HepG2 (cell line): ENCODE measurements around the gene PCYT2. TPM values are rescaled to one million over a fixed set of nuclear protein-coding genes. Genes with fewer than 3 reads are reported as not detected.

Experiments
- CREM ChIP-seq, 2 experiments: sonication (generic) in 1 of 2; formaldehyde crosslinking in 1 of 2; IDR thresholded peaks; 2 replicates each; pipeline versions ENCODE4 v1.4.0 to v1.6.1; 2016 to 2020; ENCODE audit warnings: antibody characterized with exemption in 1 of 2, mild to moderate bottlenecking in 1 of 2, missing genetic modification reagents in 1 of 2
- JUN ChIP-seq: sonication (generic); formaldehyde crosslinking; IDR thresholded peaks from 2 replicates; pipeline ENCODE4 v1.4.0; 2020; ENCODE audit warnings: mild to moderate bottlenecking, missing genetic modification reagents
- KDM4B ChIP-seq: sonication (generic); formaldehyde crosslinking; IDR thresholded peaks from 2 replicates; pipeline ENCODE4 v1.4.0; 2020; ENCODE audit warnings: missing genetic modification reagents
- KDM6A ChIP-seq: IDR thresholded peaks from 2 replicates; pipeline ENCODE4 v1.6.1; 2016; ENCODE audit warnings: low read depth
- KMT2A ChIP-seq: sonication (generic); formaldehyde crosslinking; IDR thresholded peaks from 2 replicates; pipeline ENCODE4 v1.4.0; 2020; ENCODE audit warnings: missing genetic modification reagents
- MAFF ChIP-seq: IDR thresholded peaks from 2 replicates; pipeline ENCODE4 v1.6.1; 2011; ENCODE audit warnings: low read depth, low read length, improper control_type of control experiment
- MLLT10 ChIP-seq: sonication (generic); formaldehyde crosslinking; IDR thresholded peaks from 2 replicates; pipeline ENCODE4 v1.4.0; 2020; ENCODE audit warnings: missing genetic modification reagents
- NR1H2 ChIP-seq: sonication (generic); formaldehyde crosslinking; IDR thresholded peaks from 2 replicates; pipeline ENCODE4 v1.8.1; 2022; ENCODE audit warnings: low read depth, missing genetic modification reagents, borderline replicate concordance
- RBAK ChIP-seq: sonication (generic); formaldehyde crosslinking; IDR thresholded peaks from 2 replicates; pipeline ENCODE4 v1.5.1; 2020; ENCODE audit warnings: mild to moderate bottlenecking, missing genetic modification reagents
- SOX13 ChIP-seq, 3 experiments: fragments of 450-650 bp in 1 of 3; sonication (generic) in 1 of 3; formaldehyde crosslinking in 1 of 3; IDR thresholded peaks in 2 of 3; conservative IDR thresholded peaks in 1 of 3; 2 replicates each; pipeline versions ENCODE4 v1.5.0 to v1.6.1; 2016 to 2020; ENCODE audit warnings: antibody characterized with exemption in 1 of 3, mild to moderate bottlenecking in 1 of 3, missing compliant biosample characterization in 1 of 3, missing genetic modification reagents in 1 of 3, moderate library complexity in 1 of 3
- TBX3 ChIP-seq: fragments of 450-650 bp; IDR thresholded peaks from 2 replicates; pipeline ENCODE4 v1.6.1; 2017; ENCODE audit warnings: antibody characterized with exemption, mild to moderate bottlenecking, inconsistent platforms, borderline replicate concordance
- TOE1 ChIP-seq: sonication (generic); formaldehyde crosslinking; IDR thresholded peaks from 2 replicates; pipeline ENCODE4 v1.4.0; 2020; ENCODE audit warnings: mild to moderate bottlenecking, missing genetic modification reagents
- ZFP1 ChIP-seq: IDR thresholded peaks from 2 replicates; pipeline ENCODE4 v1.6.1; 2016
- ZNF577 ChIP-seq: sonication (generic); formaldehyde crosslinking; IDR thresholded peaks from 2 replicates; pipeline ENCODE4 v1.4.0; 2020; ENCODE audit warnings: mild to moderate bottlenecking, low read depth, missing genetic modification reagents, borderline replicate concordance
- ZNF615 ChIP-seq: sonication (generic); formaldehyde crosslinking; IDR thresholded peaks from 2 replicates; pipeline ENCODE4 v1.5.0; 2020; ENCODE audit warnings: mild to moderate bottlenecking, missing genetic modification reagents, borderline replicate concordance
- ZNF704 ChIP-seq: sonication (generic); formaldehyde crosslinking; IDR thresholded peaks from 2 replicates; pipeline ENCODE4 v1.8.1; 2023; ENCODE audit warnings: mild to moderate bottlenecking, inconsistent platforms, moderate library complexity, missing genetic modification reagents, borderline replicate concordance
- ZNF879 ChIP-seq: sonication (generic); formaldehyde crosslinking; IDR thresholded peaks from 2 replicates; pipeline ENCODE4 v1.8.1; 2023; ENCODE audit warnings: missing genetic modification reagents
- ZNF891 ChIP-seq: sonication (generic); formaldehyde crosslinking; IDR thresholded peaks from 2 replicates; pipeline ENCODE4 v1.5.0; 2020; ENCODE audit warnings: mild to moderate bottlenecking, missing genetic modification reagents
- ZSCAN29 ChIP-seq: sonication (generic); formaldehyde crosslinking; conservative IDR thresholded peaks from 2 replicates; pipeline ENCODE4 v1.4.0; 2020; ENCODE audit warnings: mild to moderate bottlenecking, missing genetic modification reagents
- polyA plus RNA-seq, 8 experiments: library from polyadenylated mRNA; depleted of rRNA in 3 of 8; stranded (reverse) in 7 of 8; unstranded in 1 of 8; fragments of >200 nt; fragmentation: Illumina TruSeq in 4 of 8; extraction: Trizol in 4 of 8; gene quantifications; 2 replicates each; pipeline versions ENCODE4 v1.2.1 to v1.2.3, GENCODE V29; 2011 to 2016; ENCODE audit warnings: low read depth in 4 of 8, missing spikeins in 1 of 8, mixed read lengths in 1 of 8; ENCODE audit not compliant: insufficient read depth in 1 of 8
- total RNA-seq, 5 experiments: library from RNA; depleted of rRNA; stranded (reverse); fragments of >200 nt; fragmentation: Illumina TruSeq; extraction: Trizol; gene quantifications; 2 replicates each; pipeline ENCODE4 v1.2.3, GENCODE V29; 2016; ENCODE audit warnings: low read depth in 1 of 5
- TF ChIP-seq, protein P1 (sequence below): sonication (generic); formaldehyde crosslinking; IDR thresholded peaks from 2 replicates; pipeline ENCODE4 v1.4.0; 2020; ENCODE audit warnings: missing genetic modification reagents, mild to moderate bottlenecking, borderline replicate concordance
- TF ChIP-seq, protein P2 (sequence below): sonication (generic); formaldehyde crosslinking; conservative IDR thresholded peaks from 2 replicates; pipeline ENCODE4 v1.5.0; 2020; ENCODE audit warnings: missing genetic modification reagents
- TF ChIP-seq, protein P3 (sequence below): sonication (generic); formaldehyde crosslinking; IDR thresholded peaks from 2 replicates; pipeline ENCODE4 v1.4.0; 2020; ENCODE audit warnings: missing genetic modification reagents, mild to moderate bottlenecking, borderline replicate concordance

Gene PCYT2
- total and polyA plus RNA-seq, 2 of the 13 experiments (the other 11 are each of a cell fraction or from before 2014, with no cell fraction given): 147 to 297 TPM

DNA sequence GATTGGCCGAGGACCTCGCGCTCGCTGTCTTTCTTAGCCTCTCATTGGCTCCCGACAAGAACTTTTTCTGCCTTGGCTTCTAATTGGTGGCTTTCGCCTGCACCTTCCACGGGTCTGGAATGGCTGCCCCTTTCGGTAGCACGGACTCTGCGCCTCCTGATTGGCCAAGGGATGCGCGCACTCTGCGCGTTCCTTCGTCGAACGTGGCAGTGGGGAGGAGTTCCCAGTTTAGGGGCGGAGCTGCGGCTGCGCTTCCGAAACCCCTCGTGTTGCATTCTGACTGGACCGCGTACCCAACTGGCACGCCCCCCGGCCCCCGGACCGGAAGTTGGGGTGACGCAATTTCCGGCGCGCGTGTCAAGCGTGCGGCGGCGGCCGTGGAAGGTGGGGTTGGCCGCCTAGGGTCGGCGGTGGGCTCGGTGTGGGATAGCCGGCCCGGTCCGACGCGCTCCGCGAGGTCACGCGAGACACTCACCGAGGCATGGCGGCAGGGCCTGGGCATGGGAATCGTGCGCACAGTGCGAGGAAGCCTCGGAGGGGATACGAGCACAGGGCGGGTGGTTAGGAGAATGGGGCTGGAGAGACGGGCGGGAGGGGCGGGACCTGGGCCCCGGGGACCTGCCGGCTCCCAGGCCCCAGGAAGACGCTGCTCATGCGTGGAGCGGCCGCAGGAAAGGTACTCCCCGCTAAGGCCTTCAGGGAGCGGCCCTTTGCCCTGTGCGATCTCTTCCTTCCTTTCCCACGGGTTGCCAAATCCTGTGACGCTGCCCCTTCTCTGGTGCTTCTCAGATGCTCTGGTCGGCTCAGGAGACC is 50.2 kb downstream of the PCYT2 start (continued):
- TF ChIP-seq, protein P1, sequence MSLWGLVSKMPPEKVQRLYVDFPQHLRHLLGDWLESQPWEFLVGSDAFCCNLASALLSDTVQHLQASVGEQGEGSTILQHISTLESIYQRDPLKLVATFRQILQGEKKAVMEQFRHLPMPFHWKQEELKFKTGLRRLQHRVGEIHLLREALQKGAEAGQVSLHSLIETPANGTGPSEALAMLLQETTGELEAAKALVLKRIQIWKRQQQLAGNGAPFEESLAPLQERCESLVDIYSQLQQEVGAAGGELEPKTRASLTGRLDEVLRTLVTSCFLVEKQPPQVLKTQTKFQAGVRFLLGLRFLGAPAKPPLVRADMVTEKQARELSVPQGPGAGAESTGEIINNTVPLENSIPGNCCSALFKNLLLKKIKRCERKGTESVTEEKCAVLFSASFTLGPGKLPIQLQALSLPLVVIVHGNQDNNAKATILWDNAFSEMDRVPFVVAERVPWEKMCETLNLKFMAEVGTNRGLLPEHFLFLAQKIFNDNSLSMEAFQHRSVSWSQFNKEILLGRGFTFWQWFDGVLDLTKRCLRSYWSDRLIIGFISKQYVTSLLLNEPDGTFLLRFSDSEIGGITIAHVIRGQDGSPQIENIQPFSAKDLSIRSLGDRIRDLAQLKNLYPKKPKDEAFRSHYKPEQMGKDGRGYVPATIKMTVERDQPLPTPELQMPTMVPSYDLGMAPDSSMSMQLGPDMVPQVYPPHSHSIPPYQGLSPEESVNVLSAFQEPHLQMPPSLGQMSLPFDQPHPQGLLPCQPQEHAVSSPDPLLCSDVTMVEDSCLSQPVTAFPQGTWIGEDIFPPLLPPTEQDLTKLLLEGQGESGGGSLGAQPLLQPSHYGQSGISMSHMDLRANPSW (CRISPR knock-in tag): no peak; the same call in 1 of the 2 replicates
- TF ChIP-seq TOE1 (CRISPR knock-in tag): no peak; the same call in 1 of the 2 replicates
- TF ChIP-seq SOX13 (IDR thresholded peaks at IDR 0.05): no peak
- peak in 1 of 2 experiments; percentile 54; a peak in 3 of 4 replicates for TF ChIP-seq SOX13 (CRISPR knock-in tag; conservative IDR thresholded peaks at IDR 0.05 in 1 of 2, IDR thresholded peaks at IDR 0.05 in 1 of 2)
- TF ChIP-seq RBAK (CRISPR knock-in tag): no peak
- no peak for TF ChIP-seq ZSCAN29 (CRISPR knock-in tag)
- peak; percentile 82; the same call in 1 of the 2 replicates for TF ChIP-seq ZNF704 (CRISPR knock-in tag)
- TF ChIP-seq ZFP1: peak; percentile 78; the same call in 1 of the 2 replicates
- no peak for TF ChIP-seq MAFF
- TF ChIP-seq ZNF879 (CRISPR knock-in tag): peak; percentile 56
- TF ChIP-seq, protein P2, sequence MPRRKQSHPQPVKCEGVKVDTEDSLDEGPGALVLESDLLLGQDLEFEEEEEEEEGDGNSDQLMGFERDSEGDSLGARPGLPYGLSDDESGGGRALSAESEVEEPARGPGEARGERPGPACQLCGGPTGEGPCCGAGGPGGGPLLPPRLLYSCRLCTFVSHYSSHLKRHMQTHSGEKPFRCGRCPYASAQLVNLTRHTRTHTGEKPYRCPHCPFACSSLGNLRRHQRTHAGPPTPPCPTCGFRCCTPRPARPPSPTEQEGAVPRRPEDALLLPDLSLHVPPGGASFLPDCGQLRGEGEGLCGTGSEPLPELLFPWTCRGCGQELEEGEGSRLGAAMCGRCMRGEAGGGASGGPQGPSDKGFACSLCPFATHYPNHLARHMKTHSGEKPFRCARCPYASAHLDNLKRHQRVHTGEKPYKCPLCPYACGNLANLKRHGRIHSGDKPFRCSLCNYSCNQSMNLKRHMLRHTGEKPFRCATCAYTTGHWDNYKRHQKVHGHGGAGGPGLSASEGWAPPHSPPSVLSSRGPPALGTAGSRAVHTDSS: 0 out of 2 replicates have a peak, but pooled peaks have one; percentile 37
- TF ChIP-seq NR1H2 (CRISPR knock-in tag): no peak
- peak; percentile 1 for TF ChIP-seq ZNF891 (CRISPR knock-in tag)
- TF ChIP-seq ZNF577 (CRISPR knock-in tag): no peak
- no peak for TF ChIP-seq ZNF615 (CRISPR knock-in tag)
- peak; percentile 72; the same call in 1 of the 2 replicates for TF ChIP-seq KDM4B (CRISPR knock-in tag)
- TF ChIP-seq CREM (IDR thresholded peaks at IDR 0.05): peak; percentile 95
- peak; percentile 69 for TF ChIP-seq CREM (CRISPR knock-in tag; IDR thresholded peaks at IDR 0.05)
- TF ChIP-seq MLLT10 (CRISPR knock-in tag): no peak
- TF ChIP-seq KDM6A (CRISPR knock-in tag): no peak
- peak; percentile 98 for TF ChIP-seq JUN (CRISPR knock-in tag)
- TF ChIP-seq, protein P3, sequence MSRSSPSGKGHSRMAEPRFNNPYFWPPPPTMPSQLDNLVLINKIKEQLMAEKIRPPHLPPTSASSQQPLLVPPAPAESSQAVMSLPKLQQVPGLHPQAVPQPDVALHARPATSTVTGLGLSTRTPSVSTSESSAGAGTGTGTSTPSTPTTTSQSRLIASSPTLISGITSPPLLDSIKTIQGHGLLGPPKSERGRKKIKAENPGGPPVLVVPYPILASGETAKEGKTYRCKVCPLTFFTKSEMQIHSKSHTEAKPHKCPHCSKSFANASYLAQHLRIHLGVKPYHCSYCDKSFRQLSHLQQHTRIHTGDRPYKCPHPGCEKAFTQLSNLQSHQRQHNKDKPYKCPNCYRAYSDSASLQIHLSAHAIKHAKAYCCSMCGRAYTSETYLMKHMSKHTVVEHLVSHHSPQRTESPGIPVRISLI (CRISPR knock-in tag): peak; percentile 74; the same call in 1 of the 2 replicates
- TF ChIP-seq KMT2A (CRISPR knock-in tag): peak; percentile 97
- peak; percentile 93 for TF ChIP-seq TBX3
